K562 (cell line): ENCODE measurements around the gene CGGBP1. TPM values are rescaled to one million over a fixed set of nuclear protein-coding genes. Genes with fewer than 3 reads are reported as not detected.

Source experiments
- CCAR2 ChIP-seq: fragments of 200-400 bp; formaldehyde crosslinking; IDR thresholded peaks from 2 replicates; pipeline ENCODE4 v1.6.1; 2017; ENCODE audit warnings: mild to moderate bottlenecking, low read depth, low read length
- KDM2B ChIP-seq: fragments of 250-450 bp; sonication (Bioruptor Pico); IDR thresholded peaks from 2 replicates; pipeline ENCODE4 v1.8.0; 2021; ENCODE audit warnings: mild to moderate bottlenecking, moderate library complexity
- KLF13 ChIP-seq: fragments of 450-650 bp; IDR thresholded peaks from 2 replicates; pipeline ENCODE4 v1.6.1; 2016; ENCODE audit warnings: missing genetic modification characterization, low read depth, mild to moderate bottlenecking, missing compliant biosample characterization, moderate library complexity, borderline replicate concordance
- KLF6 ChIP-seq: fragments of 250-450 bp; sonication (Bioruptor Pico); IDR thresholded peaks from 2 replicates; pipeline ENCODE4 v1.4.0; 2020; ENCODE audit warnings: mild to moderate bottlenecking, moderate library complexity, borderline replicate concordance
- NONO ChIP-seq, 2 experiments: fragments of 200-400 bp in 1 of 2; fragments of 450-650 bp in 1 of 2; formaldehyde crosslinking in 1 of 2; IDR thresholded peaks; 2 replicates each; pipeline ENCODE4 v1.6.1; 2017; ENCODE audit warnings: low read depth in 2 of 2, mild to moderate bottlenecking in 2 of 2, moderate library complexity in 2 of 2, low read length in 1 of 2
- PCBP1 ChIP-seq: fragments of 200-400 bp; formaldehyde crosslinking; IDR thresholded peaks from 2 replicates; pipeline ENCODE4 v1.6.1; 2018; ENCODE audit warnings: mild to moderate bottlenecking, low read depth, low read length; ENCODE audit not compliant: poor library complexity, severe bottlenecking
- U2AF1 ChIP-seq: fragments of 200-400 bp; formaldehyde crosslinking; optimal IDR thresholded peaks from 2 replicates; pipeline ENCODE3; 2017; ENCODE audit warnings: mild to moderate bottlenecking, low read depth, low read length, moderate library complexity
- ZNF133 ChIP-seq: fragments of 250-450 bp; sonication (Bioruptor Pico); IDR thresholded peaks from 2 replicates; pipeline ENCODE4 v1.4.0; 2020; ENCODE audit warnings: mild to moderate bottlenecking
- polyA plus RNA-seq, 8 experiments: library from polyadenylated mRNA; depleted of rRNA in 4 of 8; stranded (reverse) in 5 of 8; unstranded in 3 of 8; fragments of >200 nt; fragmentation: Nextera tagmentation in 2 of 8; fragmentation: Illumina TruSeq in 1 of 8; extraction: Ambion mirVana in 2 of 8; extraction: Trizol in 1 of 8; gene quantifications; 2 replicates each; pipeline versions ENCODE4 v1.2.1 to v1.2.3, GENCODE V29; 2011 to 2014; ENCODE audit warnings: inconsistent platforms in 1 of 8, missing spikeins in 1 of 8
- total RNA-seq, 7 experiments: library from RNA; depleted of rRNA in 6 of 7; stranded (reverse); fragments of >200 nt in 6 of 7; fragmentation: Illumina TruSeq in 2 of 7; extraction: Trizol in 2 of 7; gene quantifications; 2 replicates each; pipeline versions ENCODE4 v1.2.1 to v1.2.3, GENCODE V29; 2011 to 2021; ENCODE audit warnings: low replicate concordance in 1 of 7
- TF ChIP-seq, protein P1 (sequence below), 2 experiments: fragments of 450-650 bp; IDR thresholded peaks; 2 replicates each; pipeline ENCODE4 v1.6.1; 2018; ENCODE audit warnings: mild to moderate bottlenecking in 2 of 2, low read depth in 1 of 2; ENCODE audit not compliant: partially characterized antibody in 2 of 2
- TF ChIP-seq, protein P2 (sequence below): fragments of 250-450 bp; sonication (Bioruptor Pico); IDR thresholded peaks from 2 replicates; pipeline ENCODE4 v1.8.0; 2022; ENCODE audit warnings: inconsistent platforms, mild to moderate bottlenecking, moderate library complexity, borderline replicate concordance
- TF ChIP-seq, protein P3 (sequence below): sonication (generic); formaldehyde crosslinking; IDR thresholded peaks from 2 replicates; pipeline ENCODE4 v1.8.0; 2022; ENCODE audit warnings: missing genetic modification reagents, mild to moderate bottlenecking, borderline replicate concordance
- TF ChIP-seq, protein P4 (sequence below): sonication (generic); formaldehyde crosslinking; IDR thresholded peaks from 2 replicates; pipeline ENCODE4 v1.8.1; 2023; ENCODE audit warnings: mild to moderate bottlenecking, missing genetic modification reagents
- TF ChIP-seq, protein P5 (sequence below): fragments of 450-650 bp; IDR thresholded peaks from 2 replicates; pipeline ENCODE4 v1.6.1; 2016; ENCODE audit warnings: antibody characterized with exemption
- TF ChIP-seq, protein P6 (sequence below): sonication (generic); formaldehyde crosslinking; IDR thresholded peaks from 2 replicates; pipeline ENCODE4 v1.8.1; 2022; ENCODE audit warnings: missing genetic modification reagents

CGGBP1 gene
- total and polyA plus RNA-seq, 9 of the 15 experiments (the other 6 are each of a cell fraction or from before 2014, with no cell fraction given), result 14.4 to 47.8 (median 37.8) TPM

DNA sequence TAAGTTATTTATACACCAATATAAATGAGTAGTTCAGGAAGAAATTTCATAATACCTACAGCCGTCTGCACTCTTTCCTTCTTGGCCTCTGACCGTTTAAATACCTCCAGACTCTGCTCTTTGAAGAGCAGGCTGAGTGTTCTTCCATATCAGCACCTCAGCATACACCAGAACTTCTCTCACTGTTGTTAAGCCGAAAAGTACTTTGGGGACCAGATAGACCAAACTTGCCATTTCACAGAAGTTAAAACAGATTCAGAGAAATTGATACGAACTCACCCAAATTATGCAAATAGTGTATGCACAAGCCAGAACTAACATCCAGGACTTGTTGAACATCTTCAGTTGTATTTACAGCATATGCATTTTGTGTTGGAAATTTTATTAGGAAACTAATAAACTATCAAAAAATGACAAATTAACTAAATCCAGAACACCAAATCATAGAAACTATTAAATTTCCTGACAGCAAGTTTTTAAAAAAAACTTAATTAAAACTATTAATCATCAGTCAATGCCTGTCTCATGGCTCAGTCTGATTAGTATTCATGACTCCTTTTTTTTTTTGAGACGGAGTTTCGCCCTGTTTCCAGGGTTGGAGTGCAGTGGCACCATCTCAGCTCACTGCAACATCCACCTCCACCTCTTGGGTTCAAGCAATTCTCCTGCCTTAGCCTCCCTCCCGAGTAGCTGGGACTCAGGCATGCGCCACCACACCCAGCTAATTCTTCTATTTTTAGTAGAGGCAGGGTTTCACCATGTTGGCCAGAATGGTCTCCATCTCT, 24.1 kb downstream of the CGGBP1 start (continued):
- TF ChIP-seq, protein P1, sequence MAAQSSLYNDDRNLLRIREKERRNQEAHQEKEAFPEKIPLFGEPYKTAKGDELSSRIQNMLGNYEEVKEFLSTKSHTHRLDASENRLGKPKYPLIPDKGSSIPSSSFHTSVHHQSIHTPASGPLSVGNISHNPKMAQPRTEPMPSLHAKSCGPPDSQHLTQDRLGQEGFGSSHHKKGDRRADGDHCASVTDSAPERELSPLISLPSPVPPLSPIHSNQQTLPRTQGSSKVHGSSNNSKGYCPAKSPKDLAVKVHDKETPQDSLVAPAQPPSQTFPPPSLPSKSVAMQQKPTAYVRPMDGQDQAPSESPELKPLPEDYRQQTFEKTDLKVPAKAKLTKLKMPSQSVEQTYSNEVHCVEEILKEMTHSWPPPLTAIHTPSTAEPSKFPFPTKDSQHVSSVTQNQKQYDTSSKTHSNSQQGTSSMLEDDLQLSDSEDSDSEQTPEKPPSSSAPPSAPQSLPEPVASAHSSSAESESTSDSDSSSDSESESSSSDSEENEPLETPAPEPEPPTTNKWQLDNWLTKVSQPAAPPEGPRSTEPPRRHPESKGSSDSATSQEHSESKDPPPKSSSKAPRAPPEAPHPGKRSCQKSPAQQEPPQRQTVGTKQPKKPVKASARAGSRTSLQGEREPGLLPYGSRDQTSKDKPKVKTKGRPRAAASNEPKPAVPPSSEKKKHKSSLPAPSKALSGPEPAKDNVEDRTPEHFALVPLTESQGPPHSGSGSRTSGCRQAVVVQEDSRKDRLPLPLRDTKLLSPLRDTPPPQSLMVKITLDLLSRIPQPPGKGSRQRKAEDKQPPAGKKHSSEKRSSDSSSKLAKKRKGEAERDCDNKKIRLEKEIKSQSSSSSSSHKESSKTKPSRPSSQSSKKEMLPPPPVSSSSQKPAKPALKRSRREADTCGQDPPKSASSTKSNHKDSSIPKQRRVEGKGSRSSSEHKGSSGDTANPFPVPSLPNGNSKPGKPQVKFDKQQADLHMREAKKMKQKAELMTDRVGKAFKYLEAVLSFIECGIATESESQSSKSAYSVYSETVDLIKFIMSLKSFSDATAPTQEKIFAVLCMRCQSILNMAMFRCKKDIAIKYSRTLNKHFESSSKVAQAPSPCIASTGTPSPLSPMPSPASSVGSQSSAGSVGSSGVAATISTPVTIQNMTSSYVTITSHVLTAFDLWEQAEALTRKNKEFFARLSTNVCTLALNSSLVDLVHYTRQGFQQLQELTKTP (IDR thresholded peaks at IDR 0.05; ENCODE audit: low read depth in 1 of 2, partially characterized antibody in 2 of 2), result no peak
- TF ChIP-seq CCAR2 (no peak), KDM2B (CRISPR knock-in tag) (no peak), KLF13 (tag) (no peak), PCBP1 (no peak), ZNF133 (no peak), U2AF1 (no peak), NONO (IDR thresholded peaks at IDR 0.05; ENCODE audit: low read depth in 2 of 2, low read length in 1 of 2) (no peak), KLF6 (CRISPR knock-in tag) (no peak)
- TF ChIP-seq, protein P2, sequence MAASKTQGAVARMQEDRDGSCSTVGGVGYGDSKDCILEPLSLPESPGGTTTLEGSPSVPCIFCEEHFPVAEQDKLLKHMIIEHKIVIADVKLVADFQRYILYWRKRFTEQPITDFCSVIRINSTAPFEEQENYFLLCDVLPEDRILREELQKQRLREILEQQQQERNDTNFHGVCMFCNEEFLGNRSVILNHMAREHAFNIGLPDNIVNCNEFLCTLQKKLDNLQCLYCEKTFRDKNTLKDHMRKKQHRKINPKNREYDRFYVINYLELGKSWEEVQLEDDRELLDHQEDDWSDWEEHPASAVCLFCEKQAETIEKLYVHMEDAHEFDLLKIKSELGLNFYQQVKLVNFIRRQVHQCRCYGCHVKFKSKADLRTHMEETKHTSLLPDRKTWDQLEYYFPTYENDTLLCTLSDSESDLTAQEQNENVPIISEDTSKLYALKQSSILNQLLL (CRISPR knock-in tag), result no peak
- TF ChIP-seq, protein P3, sequence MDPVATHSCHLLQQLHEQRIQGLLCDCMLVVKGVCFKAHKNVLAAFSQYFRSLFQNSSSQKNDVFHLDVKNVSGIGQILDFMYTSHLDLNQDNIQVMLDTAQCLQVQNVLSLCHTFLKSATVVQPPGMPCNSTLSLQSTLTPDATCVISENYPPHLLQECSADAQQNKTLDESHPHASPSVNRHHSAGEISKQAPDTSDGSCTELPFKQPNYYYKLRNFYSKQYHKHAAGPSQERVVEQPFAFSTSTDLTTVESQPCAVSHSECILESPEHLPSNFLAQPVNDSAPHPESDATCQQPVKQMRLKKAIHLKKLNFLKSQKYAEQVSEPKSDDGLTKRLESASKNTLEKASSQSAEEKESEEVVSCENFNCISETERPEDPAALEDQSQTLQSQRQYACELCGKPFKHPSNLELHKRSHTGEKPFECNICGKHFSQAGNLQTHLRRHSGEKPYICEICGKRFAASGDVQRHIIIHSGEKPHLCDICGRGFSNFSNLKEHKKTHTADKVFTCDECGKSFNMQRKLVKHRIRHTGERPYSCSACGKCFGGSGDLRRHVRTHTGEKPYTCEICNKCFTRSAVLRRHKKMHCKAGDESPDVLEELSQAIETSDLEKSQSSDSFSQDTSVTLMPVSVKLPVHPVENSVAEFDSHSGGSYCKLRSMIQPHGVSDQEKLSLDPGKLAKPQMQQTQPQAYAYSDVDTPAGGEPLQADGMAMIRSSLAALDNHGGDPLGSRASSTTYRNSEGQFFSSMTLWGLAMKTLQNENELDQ (CRISPR knock-in tag), result no peak
- TF ChIP-seq, protein P4, sequence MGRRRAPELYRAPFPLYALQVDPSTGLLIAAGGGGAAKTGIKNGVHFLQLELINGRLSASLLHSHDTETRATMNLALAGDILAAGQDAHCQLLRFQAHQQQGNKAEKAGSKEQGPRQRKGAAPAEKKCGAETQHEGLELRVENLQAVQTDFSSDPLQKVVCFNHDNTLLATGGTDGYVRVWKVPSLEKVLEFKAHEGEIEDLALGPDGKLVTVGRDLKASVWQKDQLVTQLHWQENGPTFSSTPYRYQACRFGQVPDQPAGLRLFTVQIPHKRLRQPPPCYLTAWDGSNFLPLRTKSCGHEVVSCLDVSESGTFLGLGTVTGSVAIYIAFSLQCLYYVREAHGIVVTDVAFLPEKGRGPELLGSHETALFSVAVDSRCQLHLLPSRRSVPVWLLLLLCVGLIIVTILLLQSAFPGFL (CRISPR knock-in tag), result no peak
- TF ChIP-seq, protein P5, sequence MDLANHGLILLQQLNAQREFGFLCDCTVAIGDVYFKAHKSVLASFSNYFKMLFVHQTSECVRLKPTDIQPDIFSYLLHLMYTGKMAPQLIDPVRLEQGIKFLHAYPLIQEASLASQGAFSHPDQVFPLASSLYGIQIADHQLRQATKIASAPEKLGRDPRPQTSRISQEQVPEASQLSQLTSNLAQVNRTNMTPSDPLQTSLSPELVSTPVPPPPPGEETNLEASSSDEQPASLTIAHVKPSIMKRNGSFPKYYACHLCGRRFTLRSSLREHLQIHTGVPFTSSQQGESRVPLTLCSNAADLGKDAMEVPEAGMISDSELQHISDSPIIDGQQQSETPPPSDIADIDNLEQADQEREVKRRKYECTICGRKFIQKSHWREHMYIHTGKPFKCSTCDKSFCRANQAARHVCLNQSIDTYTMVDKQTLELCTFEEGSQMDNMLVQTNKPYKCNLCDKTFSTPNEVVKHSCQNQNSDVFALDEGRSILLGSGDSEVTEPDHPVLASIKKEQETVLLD, result no peak
- TF ChIP-seq, protein P6, sequence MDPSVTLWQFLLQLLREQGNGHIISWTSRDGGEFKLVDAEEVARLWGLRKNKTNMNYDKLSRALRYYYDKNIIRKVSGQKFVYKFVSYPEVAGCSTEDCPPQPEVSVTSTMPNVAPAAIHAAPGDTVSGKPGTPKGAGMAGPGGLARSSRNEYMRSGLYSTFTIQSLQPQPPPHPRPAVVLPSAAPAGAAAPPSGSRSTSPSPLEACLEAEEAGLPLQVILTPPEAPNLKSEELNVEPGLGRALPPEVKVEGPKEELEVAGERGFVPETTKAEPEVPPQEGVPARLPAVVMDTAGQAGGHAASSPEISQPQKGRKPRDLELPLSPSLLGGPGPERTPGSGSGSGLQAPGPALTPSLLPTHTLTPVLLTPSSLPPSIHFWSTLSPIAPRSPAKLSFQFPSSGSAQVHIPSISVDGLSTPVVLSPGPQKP, result no peak
